Heart right ventricle (tissue), 16 donors: ENCODE data around the gene NDUFB3. TPM values are rescaled to one million over a fixed set of nuclear protein-coding genes. Genes with fewer than 3 reads are reported as not detected.

Source experiments
- ATAC-seq, 8 donors: fragments of 200-7000 bp; cut with Tn5 transposase; one replicate each; pipeline ENCODE4 v1.9.1; 2020; ENCODE audit warnings: mild to moderate bottlenecking in 8 of 8, moderate library complexity in 8 of 8, moderate number of reproducible peaks in 1 of 8
- DNase-seq, 2 donors: peaks; one replicate each; pipeline ENCODE4 v3.0.0-alpha.2; 2020
- H3K27ac ChIP-seq, 10 donors: fragments of 200-600 bp; sonication (generic) in 2 of 10; one replicate each; pipeline versions ENCODE4 v1.5.0 to v1.8.0; 2020 to 2022; ENCODE audit warnings: mild to moderate bottlenecking in 3 of 10
- H3K27me3 ChIP-seq, 7 donors: fragments of 200-600 bp; one replicate each; pipeline ENCODE4 v1.8.0; 2021 to 2022; ENCODE audit warnings: mild to moderate bottlenecking in 2 of 7
- H3K36me3 ChIP-seq, 9 donors: fragments of 200-600 bp; sonication (generic) in 1 of 9; one replicate each; pipeline versions ENCODE4 v1.5.0 to v1.8.0; 2020 to 2022; ENCODE audit warnings: mild to moderate bottlenecking in 2 of 9
- H3K4me1 ChIP-seq, 9 donors: fragments of 200-600 bp; sonication (generic) in 1 of 9; one replicate each; pipeline versions ENCODE4 v1.5.0 to v1.8.0; 2020 to 2022; ENCODE audit warnings: mild to moderate bottlenecking in 4 of 9
- H3K4me3 ChIP-seq, 10 donors: fragments of 200-600 bp; sonication (generic) in 2 of 10; one replicate each; pipeline versions ENCODE4 v1.5.0 to v1.8.0; 2020 to 2022; ENCODE audit warnings: mild to moderate bottlenecking in 7 of 10, moderate library complexity in 2 of 10
- H3K9me3 ChIP-seq, 11 donors: fragments of 200-600 bp in 10 of 11; sonication (generic) in 2 of 11; one replicate each; pipeline versions ENCODE4 v1.5.0 to v1.8.0; 2013 to 2022; ENCODE audit warnings: mild to moderate bottlenecking in 2 of 11, control low read depth in 1 of 11, moderate library complexity in 1 of 11
- CTCF ChIP-seq, 9 donors: fragments of 200-600 bp; sonication (generic) in 2 of 9; IDR thresholded peaks; one replicate each; pipeline versions ENCODE4 v1.5.0 to v1.8.0; 2021 to 2022; ENCODE audit warnings: antibody characterized with exemption in 9 of 9, mild to moderate bottlenecking in 5 of 9, moderate library complexity in 1 of 9
- WGBS, 2 donors: extraction: QIAGEN DNeasy Blood & Tissue Kit; methylation state at CpG; one replicate each; pipeline ENCODE4 v1.1.7; 2013; ENCODE audit warnings: inconsistent platforms in 1 of 2; 5-methylcytosine and 5-hydroxymethylcytosine counted together
- intact Hi-C, 10 donors: fragments of 100-400 bp; cut with DNase I; formaldehyde crosslinking; loops; one replicate each; pipeline versions ENCODE4 v1.11.1 to v1.14.2; 2022
- polyA plus RNA-seq, 2 donors: library from polyadenylated mRNA; stranded (reverse); fragments of 200-250 nt; gene quantifications; one replicate each; pipeline ENCODE4 v1.2.3, GENCODE V29; 2013
- total RNA-seq, 10 donors: library from RNA; stranded (reverse); fragmentation: NEBNext Ultra II Directional in 3 of 10; extraction: Animal tissue kit (Norgen Biotek cat#: 25700) in 3 of 10; gene quantifications; one replicate each; pipeline versions ENCODE4 v1.2.1 to v1.2.4, GENCODE V29; 2021 to 2023
- donor health status: Arrhythmogenic right ventricular cardiomyopathy.
- donor health status: ischemic (EF 13 %, LVEDD 7.1; RV severe dilation, severe dysfunction).
- donor health status: healthy with polysubstance abuse.
- donor health status: DM: no; HTN: yes; CAD: no.
- donor health status: DM: no; HTN: no; CAD: no.
- donor health status: ischemic (EF 25% LVEDD 6.9; RV normal size, moderate dysfunction).
- donor health status: ischemic (EF 25% LVEDD 5.7; RV mildly dilated, moderate dysfunction).
- donor health status: healthy.
- donor health status: DM: yes; HTN: yes; CAD: no.
- donor health status: Ischemic cardiomyopathy.
- donor health status: ischemic (EF 35%, LVEDD 5.7; RV mildly dilated, moderate dysfunction).
- donor health status: nonischemic (EF 11% LVEDD 7.7; RV severe dilation, severe dysfunction).
- donor health status: DM: yes; HTN: yes; CAD: no.
- donor health status: PGD.
- donor health status: ischemic (EF 29% LVEDD 5.4; RV normal size, mild dysfunction).
- donor health status: nonischemic (EF 23%, LVEDD 6.1; RV moderate dilation, normal function).

Gene NDUFB3
- total and polyA plus RNA-seq, 12 donors, result 200 to 513 (median 431) TPM

GRCh38 chr2:201128933-201129505 is 57.2 kb downstream of the NDUFB3 start:
- ATAC-seq (peak in 4 of 8 donors; percentile 25 to 41 (median 38)), DNase-seq (no peak)
- Histone ChIP-seq H3K4me3 (peak overlapping the region in 5 of 10 donors; percentile 2 to 36 (median 14)), H3K4me1 (peaks cover 33 to 100% (median 100%) of the 10 kb centered on the region in 9 donors), H3K27ac (peak overlapping the region; percentile 98 to 100 (median 100)), H3K36me3 (peaks cover 0 to 39% (median 6%) of the 10 kb centered on the region in 9 donors), H3K9me3 (no peaks in the 10 kb centered on the region), H3K27me3 (no peaks in the 10 kb centered on the region)
- intact Hi-C loops, result no loop called here
- TF ChIP-seq CTCF (IDR thresholded peaks at IDR 0.05), result no peak
- 11 to 13% methylated on average over 4 of the region's 4 CpGs for WGBS, 2 donors

DNA sequence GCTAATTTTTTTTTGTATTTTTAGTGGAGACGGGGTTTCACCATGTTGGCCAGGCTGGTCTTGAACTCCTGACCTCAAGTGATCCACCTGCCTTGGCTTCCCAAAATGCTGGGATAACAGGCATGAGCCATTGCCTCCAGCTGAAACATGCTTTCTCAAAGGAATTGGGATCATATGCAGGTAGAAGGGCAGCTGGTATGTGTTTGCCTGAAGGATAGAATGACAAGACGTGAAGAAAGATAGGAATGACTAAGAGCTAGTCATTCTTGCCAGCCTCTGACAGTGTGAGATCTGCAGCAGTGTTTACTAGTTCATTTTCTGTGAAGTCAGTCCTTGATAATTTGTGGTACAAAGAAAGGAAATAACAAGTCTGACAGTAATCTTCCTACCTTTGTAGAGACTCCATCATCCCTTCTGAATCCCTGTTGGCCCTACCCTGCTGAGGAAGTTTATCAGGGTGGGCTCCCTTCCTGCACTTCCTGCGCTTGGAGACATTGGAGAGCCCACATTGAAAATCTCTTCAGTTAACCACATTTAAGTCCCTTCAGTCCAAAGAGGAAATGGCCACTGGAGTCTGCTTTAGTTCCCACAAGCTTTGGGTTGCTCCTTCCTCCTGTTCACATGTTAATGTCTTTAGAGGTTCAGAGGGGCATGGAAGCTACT is 58.9 kb downstream of the NDUFB3 start:
- Histone ChIP-seq H3K4me1 (peaks cover 30 to 100% (median 100%) of the 10 kb centered on the region in 9 donors), H3K4me3 (peak overlapping the region in 8 of 10 donors; percentile 4 to 36 (median 12)), H3K27me3 (no peaks in the 10 kb centered on the region), H3K27ac (peak overlapping the region; percentile 82 to 100 (median 100)), H3K36me3 (peaks cover 0 to 54% (median 10%) of the 10 kb centered on the region in 9 donors), H3K9me3 (no peaks in the 10 kb centered on the region)
- TF ChIP-seq CTCF (IDR thresholded peaks at IDR 0.05), result no peak
- DNase-seq, result peak in 1 of 2 donors; percentile 36
- 42 to 54% methylated on average over 3 of the region's 3 CpGs for WGBS, 2 donors
- ATAC-seq, result peak; percentile 39 to 69 (median 56)
- intact Hi-C loops, result loop anchor here in 1 of 10 donors (2.0 kb wide), 1 partner anchor 14 kb away; the partner anchor contains the start of gene CFLAR

- intact Hi-C loops, result no loop called here
- DNase-seq (no peak), ATAC-seq (no peak)
- no peaks in the 10 kb centered on the region for H3K27me3 ChIP-seq
- peak overlapping the region in 3 of 10 donors; percentile 4 to 36 (median 30) for H3K4me3 ChIP-seq
- no peaks in the 10 kb centered on the region for H3K9me3 ChIP-seq
- H3K4me1 ChIP-seq, result peaks cover 30 to 100% (median 97%) of the 10 kb centered on the region in 9 donors
- peak overlapping the region; percentile 27 to 100 (median 100) for H3K27ac ChIP-seq
- 49 to 50% methylated on average over 1 of the region's 1 CpG for WGBS, 2 donors
- H3K36me3 ChIP-seq, result peaks cover under 1 to 72% (median 29%) of the 10 kb centered on the region in 9 donors
- no peak for TF ChIP-seq CTCF (IDR thresholded peaks at IDR 0.05)
These were observed 60.7 kb downstream of the NDUFB3 start for GRCh38 chr2:201132518-201132917.

Other genes with a start within 250 kb of the NDUFB3 start
- gene CLK1, start 207.3 kb upstream of the NDUFB3 start, total RNA-seq, result 10 to 100 TPM; 30.8 to 59.6 (median 45.3) TPM
- 1,000 to 10,000 TPM in 1 of 2 donors, 10 to 100 TPM in 1; 38.4 to 1,166 TPM for gene CLK1, start 207.3 kb upstream of the NDUFB3 start, polyA plus RNA-seq
- gene PPIL3, start 182.9 kb upstream of the NDUFB3 start, total RNA-seq, result 10 to 100 TPM; 14.2 to 33.1 (median 24.1) TPM
- gene PPIL3, start 182.9 kb upstream of the NDUFB3 start, polyA plus RNA-seq, result 10 to 100 TPM in 1 of 2 donors, 1 to 10 TPM in 1; 9.9 to 36.4 TPM
- gene NIF3L1, start 182.6 kb upstream of the NDUFB3 start, total RNA-seq, result 10 to 100 TPM; 14.2 to 24.5 (median 20.7) TPM
- gene NIF3L1, start 182.6 kb upstream of the NDUFB3 start, polyA plus RNA-seq, result 10 to 100 TPM; 10.5 to 31.7 TPM
- gene ORC2, start 108.3 kb upstream of the NDUFB3 start, total RNA-seq, result 10 to 100 TPM; 18.6 to 38.8 (median 27.5) TPM
- gene ORC2, start 108.3 kb upstream of the NDUFB3 start, polyA plus RNA-seq, result 10 to 100 TPM in 1 of 2 donors, 1 to 10 TPM in 1; 5.5 to 10.9 TPM
- gene HYCC2, start 330 bp upstream of the NDUFB3 start, total RNA-seq, result 10 to 100 TPM in 9 of 10 donors, 1 to 10 TPM in 1; 9.4 to 15.3 (median 12.9) TPM
- 1 to 10 TPM; 1.4 to 8.3 TPM for gene HYCC2, start 330 bp upstream of the NDUFB3 start, polyA plus RNA-seq
- gene CFLAR, start 44.2 kb downstream of the NDUFB3 start, total RNA-seq, result 100 to 1,000 TPM; 171 to 257 (median 212) TPM
- 100 to 1,000 TPM in 1 of 2 donors, 10 to 100 TPM in 1; 91.5 to 164 TPM for gene CFLAR, start 44.2 kb downstream of the NDUFB3 start, polyA plus RNA-seq
- gene CASP10, start 111.1 kb downstream of the NDUFB3 start, total RNA-seq, result 10 to 100 TPM in 1 of 10 donors, 1 to 10 TPM in 9; 4.6 to 13.2 (median 5.6) TPM
- gene CASP10, start 111.1 kb downstream of the NDUFB3 start, polyA plus RNA-seq, result 1 to 10 TPM; 2.0 to 5.9 TPM
- 10 to 100 TPM in 1 of 10 donors, 1 to 10 TPM in 9; 2.4 to 10.1 (median 3.6) TPM for gene CASP8, start 188.5 kb downstream of the NDUFB3 start, total RNA-seq
- gene CASP8, start 188.5 kb downstream of the NDUFB3 start, polyA plus RNA-seq, result 1 to 10 TPM; 2.0 to 3.4 TPM